GM18505 (cell line): ENCODE measurements around the gene TNFSF10.
"Not testable (repeated sequence)": the region's sequence is repeated elsewhere in the genome, so short reads cannot be mapped to it uniquely, and the experiment has no call there.

ENCODE experiments used
- ATAC-seq: cut with Tn5 transposase; IDR thresholded peaks from one replicate; pipeline ENCODE4 v1.9.1; 2021; ENCODE audit not compliant: unreplicated experiment
- POLR2A ChIP-seq: IDR thresholded peaks from 4 replicates; pipeline ENCODE4 v1.6.1; 2011; ENCODE audit warnings: borderline replicate concordance; ENCODE audit not compliant: insufficient read depth, insufficient read length; ENCODE audit errors: extremely low read depth

The TNFSF10 gene

DNA sequence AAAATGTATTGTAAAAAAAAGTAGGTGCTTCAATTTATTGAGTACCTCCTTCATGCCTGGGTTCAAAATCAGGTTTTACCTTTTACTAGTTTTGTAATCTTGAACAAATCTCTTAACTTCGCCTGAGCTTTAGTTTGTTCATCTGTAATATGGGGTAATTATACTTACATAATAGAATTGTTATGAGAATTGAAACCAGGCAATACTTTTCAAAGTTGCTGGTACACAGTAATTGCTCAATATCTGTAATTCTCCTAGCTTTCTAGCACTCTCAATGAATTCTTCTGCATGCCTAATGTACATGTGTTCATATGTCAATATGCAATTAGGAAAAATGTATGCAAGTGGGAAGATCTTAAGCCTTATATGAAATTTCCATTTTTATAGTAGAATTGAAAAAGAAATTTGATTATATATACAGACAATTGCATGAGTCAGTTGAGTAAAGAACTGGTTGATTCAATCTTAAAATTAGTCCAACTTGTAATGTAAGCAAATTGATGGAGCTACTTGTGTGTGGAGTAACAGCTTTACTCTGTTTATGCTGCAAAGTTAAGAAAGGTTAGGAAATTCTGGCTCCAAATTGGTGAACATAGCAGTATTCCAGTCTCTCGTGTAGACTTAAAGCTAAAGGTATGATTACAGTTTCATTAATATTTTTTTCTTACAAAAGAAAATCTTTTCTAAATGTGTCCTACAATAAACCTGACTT is 4.1 kb downstream of the TNFSF10 start:
- TF ChIP-seq POLR2A, result no peak
- ATAC-seq, result no peak

DNA sequence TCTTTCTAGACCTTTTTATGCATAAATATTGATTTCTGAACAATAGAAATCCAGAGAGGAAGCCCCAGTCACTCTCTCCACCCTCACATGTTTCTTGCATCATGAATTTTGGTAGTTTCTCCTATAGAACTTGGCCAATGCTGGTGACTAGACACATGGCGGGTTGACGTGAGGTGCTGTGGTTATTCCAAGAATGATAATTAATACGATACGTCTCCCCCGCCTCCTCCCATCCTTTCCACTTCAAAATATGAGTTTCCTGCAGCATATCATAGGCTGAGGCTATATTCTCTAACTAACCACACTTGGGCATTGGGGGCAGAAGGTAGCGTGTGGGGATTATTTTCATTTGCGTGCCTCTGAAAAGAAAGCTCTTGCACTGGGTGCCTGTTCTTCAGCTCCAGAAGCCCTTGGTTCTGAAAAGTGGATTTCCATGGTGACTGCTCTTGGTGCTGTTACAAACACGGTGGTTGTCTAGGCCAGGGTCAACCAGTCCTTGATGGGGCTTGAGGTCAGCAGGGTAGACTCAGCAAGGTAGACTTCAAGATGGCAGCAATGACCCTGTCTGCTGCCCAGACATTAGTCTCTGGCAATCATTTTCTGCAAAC is 5.3 kb downstream of the TNFSF10 start:
- no peak for ATAC-seq

DNA sequence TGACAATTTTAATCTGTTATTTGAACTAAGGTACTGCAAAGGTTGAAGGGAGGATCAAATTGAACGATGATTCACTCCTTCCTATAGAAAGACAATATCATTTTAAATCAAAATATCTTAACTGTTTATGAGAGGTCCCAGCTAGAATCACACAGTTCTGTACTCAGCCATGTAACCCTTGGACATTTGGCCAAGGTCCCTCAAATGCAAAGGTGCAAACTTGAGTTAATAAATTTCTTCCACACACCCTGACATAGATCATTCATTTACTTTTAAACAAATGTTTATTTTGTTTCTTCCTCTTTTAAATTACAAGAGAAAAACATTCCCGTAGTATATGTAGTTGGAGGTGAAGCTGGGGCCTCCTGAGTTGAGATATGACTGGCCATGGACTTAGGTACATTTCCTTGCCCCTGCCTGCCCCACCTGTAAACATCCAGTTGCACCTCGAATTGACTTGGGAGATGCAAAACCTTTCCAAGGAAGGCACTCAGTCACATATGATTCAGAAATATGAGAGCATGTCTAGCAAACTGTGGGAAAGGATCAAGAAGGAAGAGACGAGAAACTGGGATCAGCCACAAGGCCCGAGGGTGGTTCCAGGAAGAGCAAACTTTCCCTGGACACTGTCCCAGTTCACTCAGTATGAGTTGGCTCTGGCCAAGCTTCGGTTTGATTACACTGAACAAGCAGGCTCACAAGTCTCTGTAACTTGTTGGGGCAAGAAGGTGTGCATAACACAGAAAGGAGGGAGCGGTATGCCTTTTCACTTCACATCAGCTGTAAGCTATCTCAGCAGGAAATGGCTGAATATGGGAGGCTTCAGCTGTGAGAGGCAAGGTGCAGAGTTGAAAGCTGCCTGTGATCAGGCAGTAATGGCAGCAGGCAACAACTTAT is 6.7 kb downstream of the TNFSF10 start:
- ATAC-seq, result no peak
- no peak for TF ChIP-seq POLR2A

More for the DNA sequence above, 5.3 kb downstream of the TNFSF10 start:
- TF ChIP-seq POLR2A, result no peak

DNA sequence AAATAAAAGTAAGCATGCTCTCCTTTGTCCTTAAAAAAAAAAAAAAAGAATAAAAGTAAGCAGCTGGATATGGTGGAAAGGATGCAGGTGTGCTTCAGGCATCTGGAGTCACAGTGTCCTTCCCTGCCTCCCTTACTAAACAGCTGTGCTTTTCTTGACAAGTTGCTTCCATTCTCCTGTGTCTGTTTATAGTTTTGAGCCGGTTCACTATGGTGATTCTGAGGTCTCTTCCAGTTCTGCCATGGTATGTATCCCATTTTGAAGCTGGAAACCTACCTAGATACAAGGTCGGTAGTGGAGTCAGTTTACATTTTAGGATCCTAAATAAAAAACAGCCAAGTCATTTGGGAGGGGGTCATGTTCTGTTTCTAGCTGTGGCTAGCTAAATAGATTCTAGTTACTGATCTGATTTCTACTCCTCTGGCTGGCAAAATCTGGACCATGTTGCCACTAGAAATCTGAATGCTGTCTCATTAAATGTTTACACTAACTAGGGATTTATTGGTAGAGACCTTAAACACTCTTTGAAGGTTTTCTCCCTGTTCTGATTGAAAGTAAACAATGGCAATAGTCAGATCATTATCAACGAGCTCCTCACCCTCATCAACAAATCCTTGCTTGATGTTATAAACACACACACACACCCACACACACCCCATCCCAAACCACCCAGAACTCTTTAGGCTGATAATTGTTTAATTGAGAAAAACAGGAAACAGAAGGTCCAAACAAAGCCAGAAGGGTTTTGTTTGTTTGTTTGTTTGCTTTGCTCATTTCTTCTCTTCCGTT is 7.9 kb downstream of the TNFSF10 start:
- TF ChIP-seq POLR2A, result no peak
- ATAC-seq, result no peak

DNA sequence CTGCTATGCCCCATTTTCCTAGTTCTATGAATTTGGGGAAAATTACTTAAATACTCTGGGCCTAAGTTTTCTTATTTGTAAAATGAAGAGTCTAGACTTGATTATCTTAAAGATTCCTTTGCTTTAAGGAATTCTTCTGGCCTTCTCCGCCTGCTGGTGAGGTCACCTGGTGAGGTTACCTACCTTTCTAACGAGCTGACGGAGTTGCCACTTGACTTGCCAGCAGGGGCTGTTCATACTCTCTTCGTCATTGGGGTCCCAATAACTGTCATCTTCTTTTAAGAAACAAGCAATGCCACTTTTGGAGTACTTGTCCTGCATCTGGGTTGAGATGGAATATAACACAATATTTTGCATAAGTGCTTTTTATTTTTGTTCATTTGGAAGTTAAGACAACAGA is 8.6 kb downstream of the TNFSF10 start:
- TF ChIP-seq POLR2A, result no peak
- no peak for ATAC-seq

DNA sequence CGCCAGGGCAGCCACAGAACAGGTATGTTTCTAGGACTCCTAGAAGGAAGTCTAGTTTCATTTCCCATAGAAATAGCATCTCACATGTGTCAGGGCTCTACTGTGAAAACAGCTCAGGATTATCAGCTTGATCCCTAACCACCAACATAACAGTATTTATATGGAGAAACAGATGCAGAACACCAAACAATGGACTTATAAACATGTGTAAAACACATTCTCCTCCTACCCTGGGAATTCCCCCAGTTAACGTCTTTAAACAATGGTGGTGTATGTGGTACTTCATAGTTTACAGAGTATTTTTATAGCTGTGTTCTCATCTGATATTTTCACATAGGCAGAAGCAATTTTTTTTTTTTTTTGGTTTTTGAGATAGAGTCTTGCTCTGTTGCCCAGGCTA is 9.7 kb downstream of the TNFSF10 start:
- no peak for TF ChIP-seq POLR2A
- ATAC-seq, result no peak

DNA sequence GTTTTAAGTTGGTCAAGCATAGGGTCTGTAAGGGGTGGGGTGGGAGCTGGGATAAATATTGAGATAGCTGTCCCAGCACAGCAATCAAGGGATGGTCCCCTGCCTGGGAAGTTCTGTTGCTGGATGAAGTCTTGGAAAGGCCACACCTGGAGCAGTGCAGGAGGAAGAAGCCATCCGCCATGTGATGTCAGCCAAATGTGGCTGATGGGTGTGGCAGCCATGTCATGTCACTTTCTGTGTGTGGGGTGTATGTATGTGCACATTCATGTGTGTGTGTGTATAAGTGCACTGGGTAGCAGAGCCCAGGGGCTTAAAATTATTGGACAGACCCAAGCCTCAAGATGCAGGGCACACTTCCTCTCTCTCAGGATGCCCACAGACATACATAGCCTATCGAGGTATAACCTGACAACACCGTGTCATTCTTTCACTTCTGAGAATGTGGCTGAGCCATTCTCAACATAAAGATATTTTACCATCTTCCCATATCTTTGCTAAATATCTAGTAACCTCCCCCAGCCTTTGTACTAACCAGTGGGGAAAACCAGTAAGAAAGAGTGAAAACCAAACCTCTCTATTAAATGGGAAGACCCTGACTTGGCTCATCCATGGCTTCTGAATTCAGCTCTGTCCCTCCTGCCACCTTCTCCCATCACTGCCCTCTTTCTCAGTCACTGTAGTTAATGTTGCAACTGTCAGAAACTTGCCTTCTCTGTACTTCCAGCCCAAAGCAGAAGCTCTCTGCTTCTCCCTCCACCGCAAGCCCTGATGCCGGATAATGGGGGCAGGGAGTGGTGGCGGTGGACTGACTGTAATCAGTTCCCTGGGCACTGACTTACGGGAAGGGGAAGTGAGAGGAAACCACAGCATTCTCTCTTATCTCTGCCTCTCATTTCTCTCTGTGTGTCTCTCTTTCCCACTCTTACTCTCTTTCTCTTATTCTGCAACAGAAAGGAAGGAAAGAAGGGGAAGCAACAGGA is 11.2 kb downstream of the TNFSF10 start:
- peak; percentile 72 for ATAC-seq
- no peak for TF ChIP-seq POLR2A

DNA sequence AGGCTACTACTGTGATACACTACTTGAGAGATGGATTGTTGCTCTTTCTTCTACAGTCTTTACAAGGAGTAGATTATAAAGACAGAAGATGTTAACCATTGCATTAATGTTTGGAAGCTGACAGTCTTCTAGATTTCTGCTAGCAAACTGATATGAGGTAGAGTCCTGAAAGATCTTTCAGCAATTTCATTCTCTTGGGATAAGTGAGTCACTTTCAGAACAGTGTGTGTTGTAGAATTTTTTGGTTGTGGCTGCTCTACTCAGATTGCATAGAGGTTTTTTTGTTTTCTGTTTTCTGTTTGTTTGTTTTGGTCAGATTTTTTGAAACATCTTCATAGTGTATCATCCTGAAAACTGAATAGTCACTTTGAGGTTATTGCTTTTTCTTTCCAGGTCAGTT is 17.1 kb downstream of the TNFSF10 start:
- no peak for TF ChIP-seq POLR2A
- no peak for ATAC-seq

DNA sequence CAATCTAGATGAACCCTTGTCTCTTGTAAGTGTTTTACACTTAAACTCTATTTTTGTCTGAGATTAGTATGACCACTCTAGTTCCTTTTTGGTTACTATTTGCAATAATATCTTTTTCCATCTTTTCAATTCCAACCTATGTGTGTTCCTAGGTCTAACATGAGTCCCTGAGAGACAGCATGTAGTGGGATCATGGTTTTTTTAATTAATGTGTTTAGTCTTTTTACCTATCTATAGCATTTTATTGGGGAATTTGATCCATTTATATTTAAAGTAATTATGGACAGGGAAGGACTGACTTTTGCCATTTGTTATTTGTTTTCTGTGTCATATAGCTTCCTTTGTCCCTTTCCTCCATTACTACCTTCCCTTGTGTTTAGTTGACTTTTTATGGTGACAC is 21.7 kb downstream of the TNFSF10 start:
- ATAC-seq, result no peak
- no peak for TF ChIP-seq POLR2A

DNA sequence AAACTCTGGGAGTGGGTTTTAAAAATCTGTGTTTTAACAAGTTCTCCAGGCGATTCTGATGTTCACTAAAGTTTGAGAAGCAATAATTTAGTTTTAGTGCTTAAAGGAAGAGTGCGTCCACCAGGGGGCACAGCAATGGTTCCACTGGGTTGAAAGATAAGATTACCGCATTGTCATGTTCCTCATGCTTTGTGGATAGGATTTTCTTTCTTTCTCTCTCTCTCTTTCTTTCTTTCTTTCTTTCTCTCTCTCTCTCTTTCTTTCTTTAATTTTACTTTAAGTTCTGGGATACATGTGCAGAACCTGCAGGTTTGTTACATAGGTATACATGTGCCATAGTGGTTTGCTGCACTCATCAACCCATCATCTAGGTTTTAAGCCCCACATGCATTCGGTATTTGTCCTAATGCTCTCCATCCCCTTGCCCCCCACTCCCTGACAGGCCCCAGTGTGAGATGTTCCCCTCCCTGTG is 33.0 kb downstream of the TNFSF10 start:
- not testable (repeated sequence) for ATAC-seq

DNA sequence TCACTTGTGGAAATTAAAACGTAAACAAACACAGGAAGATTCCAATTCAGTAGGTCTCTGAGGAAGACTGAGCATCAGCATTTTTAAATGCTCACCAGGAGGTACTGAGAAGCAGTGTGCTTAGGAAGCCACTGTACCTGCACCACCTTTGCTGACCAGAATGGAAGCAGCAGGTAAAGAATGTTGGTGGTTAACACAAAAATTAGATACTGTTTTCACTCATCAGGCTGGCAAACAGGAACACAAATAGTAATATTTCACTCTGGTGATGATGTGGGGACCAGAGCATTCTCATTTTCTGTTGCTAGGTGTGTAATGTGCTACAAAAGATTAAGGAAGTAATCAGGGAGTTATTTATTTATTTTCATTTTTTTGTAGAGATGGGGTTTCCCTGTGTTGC is 45.1 kb downstream of the TNFSF10 start:
- ATAC-seq, result no peak
- TF ChIP-seq POLR2A, result no peak

DNA sequence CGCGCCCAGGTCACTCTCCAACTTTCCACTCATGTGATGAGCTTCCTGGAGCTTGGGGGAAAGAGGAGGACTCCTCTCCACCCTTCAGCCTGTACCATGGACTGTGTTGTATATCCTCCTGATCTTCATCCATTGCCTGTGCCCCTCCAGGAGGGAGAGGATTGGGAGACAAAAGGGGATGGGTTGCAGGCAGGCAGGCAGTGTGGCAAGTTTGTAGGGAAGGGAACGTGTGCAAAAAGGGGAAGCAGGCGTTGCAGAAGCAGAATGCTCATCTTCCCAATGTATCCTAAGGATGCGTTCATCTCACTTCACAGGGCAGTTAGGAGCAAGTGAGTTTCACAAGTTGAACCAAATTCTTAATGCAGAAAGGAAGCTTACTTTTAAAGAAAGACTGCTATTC is 46.9 kb downstream of the TNFSF10 start:
- no peak for TF ChIP-seq POLR2A
- no peak for ATAC-seq
